Measurements from ENCODE around the gene PARL. TPM values are rescaled to one million over a fixed set of nuclear protein-coding genes. Genes with fewer than 3 reads are reported as not detected.

Gene PARL
- total RNA-seq, 1 experiment from 2014 or later: 69.7 TPM

DNA sequence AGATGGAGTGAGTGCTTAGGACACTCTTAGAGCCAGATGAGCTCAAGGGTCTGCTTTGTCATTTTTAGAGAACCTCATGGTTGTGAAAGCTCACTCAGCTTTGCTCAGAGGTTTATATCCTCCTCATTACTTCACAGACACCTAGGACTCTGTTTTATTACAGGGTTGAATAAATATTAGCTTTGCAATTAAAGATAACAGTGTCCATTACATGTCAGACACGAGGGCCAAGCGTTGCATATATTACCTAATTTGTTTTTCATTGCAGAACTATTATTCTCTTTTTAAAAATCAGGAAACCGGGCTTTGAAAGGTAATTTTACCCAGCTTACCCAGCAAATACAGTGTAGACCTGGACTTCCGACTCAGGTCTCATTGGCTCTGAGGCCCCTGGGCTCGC lies 75.4 kb downstream of the PARL start:
- ChIA-PET RAD21 (ENCODE audit: low non-redundant PET in 1 of 2, low total read pairs in 2 of 2, uncharacterized antibody in 2 of 2, unreplicated experiment in 2 of 2) (no interaction called here), POLR2A (no interaction called here), CTCF (no interaction called here)
- H3K36me3 ChIP-seq (ENCODE audit: control insufficient read depth in 1 of 2, insufficient read depth in 2 of 2, low read length in 2 of 2): peaks cover 38 to 47% of the 10 kb centered on the region in 2 experiments
- no peaks in the 10 kb centered on the region for H3K4me1 ChIP-seq (ENCODE audit: control insufficient read depth in 1 of 2, insufficient read depth in 2 of 2, low read length in 2 of 2)
- no peaks in the 10 kb centered on the region for H3K27me3 ChIP-seq (ENCODE audit: insufficient read depth, low read length)
- H3K9ac ChIP-seq (ENCODE audit: low read length): no peak overlapping the region
- TF ChIP-seq FOSL1 (IDR thresholded peaks at IDR 0.05; ENCODE audit: low read depth): no peak
- TF ChIP-seq, protein P1, sequence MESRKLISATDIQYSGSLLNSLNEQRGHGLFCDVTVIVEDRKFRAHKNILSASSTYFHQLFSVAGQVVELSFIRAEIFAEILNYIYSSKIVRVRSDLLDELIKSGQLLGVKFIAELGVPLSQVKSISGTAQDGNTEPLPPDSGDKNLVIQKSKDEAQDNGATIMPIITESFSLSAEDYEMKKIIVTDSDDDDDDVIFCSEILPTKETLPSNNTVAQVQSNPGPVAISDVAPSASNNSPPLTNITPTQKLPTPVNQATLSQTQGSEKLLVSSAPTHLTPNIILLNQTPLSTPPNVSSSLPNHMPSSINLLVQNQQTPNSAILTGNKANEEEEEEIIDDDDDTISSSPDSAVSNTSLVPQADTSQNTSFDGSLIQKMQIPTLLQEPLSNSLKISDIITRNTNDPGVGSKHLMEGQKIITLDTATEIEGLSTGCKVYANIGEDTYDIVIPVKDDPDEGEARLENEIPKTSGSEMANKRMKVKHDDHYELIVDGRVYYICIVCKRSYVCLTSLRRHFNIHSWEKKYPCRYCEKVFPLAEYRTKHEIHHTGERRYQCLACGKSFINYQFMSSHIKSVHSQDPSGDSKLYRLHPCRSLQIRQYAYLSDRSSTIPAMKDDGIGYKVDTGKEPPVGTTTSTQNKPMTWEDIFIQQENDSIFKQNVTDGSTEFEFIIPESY (IDR thresholded peaks at IDR 0.05; ENCODE audit: extremely low read depth, insufficient replicate concordance, low read length): no peak
- TF ChIP-seq POLR2AphosphoS5 (IDR thresholded peaks at IDR 0.05; ENCODE audit: low read depth, low read length): no peak
- no peak for TF ChIP-seq POLR2A (IDR thresholded peaks at IDR 0.05; ENCODE audit: borderline replicate concordance, extremely low read depth, insufficient read depth, insufficient read length)
- TF ChIP-seq ELF1 (IDR thresholded peaks at IDR 0.05; ENCODE audit: borderline replicate concordance, low read depth): no peak
- no peak for TF ChIP-seq CBX3 (IDR thresholded peaks at IDR 0.05; ENCODE audit: low read depth)
- no peak for TF ChIP-seq TCF7L2 (IDR thresholded peaks at IDR 0.05; ENCODE audit: borderline replicate concordance, extremely low read depth, insufficient read depth, insufficient read length)
- TF ChIP-seq ZNF274 (IDR thresholded peaks at IDR 0.05; ENCODE audit: low read depth, low read length): no peak
- TF ChIP-seq, protein P2, sequence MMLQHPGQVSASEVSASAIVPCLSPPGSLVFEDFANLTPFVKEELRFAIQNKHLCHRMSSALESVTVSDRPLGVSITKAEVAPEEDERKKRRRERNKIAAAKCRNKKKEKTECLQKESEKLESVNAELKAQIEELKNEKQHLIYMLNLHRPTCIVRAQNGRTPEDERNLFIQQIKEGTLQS (IDR thresholded peaks at IDR 0.05): no peak
- TF ChIP-seq SP1 (IDR thresholded peaks at IDR 0.05; ENCODE audit: low read depth): no peak
- TF ChIP-seq, protein P3, sequence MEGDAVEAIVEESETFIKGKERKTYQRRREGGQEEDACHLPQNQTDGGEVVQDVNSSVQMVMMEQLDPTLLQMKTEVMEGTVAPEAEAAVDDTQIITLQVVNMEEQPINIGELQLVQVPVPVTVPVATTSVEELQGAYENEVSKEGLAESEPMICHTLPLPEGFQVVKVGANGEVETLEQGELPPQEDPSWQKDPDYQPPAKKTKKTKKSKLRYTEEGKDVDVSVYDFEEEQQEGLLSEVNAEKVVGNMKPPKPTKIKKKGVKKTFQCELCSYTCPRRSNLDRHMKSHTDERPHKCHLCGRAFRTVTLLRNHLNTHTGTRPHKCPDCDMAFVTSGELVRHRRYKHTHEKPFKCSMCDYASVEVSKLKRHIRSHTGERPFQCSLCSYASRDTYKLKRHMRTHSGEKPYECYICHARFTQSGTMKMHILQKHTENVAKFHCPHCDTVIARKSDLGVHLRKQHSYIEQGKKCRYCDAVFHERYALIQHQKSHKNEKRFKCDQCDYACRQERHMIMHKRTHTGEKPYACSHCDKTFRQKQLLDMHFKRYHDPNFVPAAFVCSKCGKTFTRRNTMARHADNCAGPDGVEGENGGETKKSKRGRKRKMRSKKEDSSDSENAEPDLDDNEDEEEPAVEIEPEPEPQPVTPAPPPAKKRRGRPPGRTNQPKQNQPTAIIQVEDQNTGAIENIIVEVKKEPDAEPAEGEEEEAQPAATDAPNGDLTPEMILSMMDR (IDR thresholded peaks at IDR 0.05 in 2 of 3, conservative IDR thresholded peaks at IDR 0.05 in 1 of 3; ENCODE audit: borderline replicate concordance in 1 of 3, insufficient read depth in 1 of 3, low read depth in 2 of 3, low read length in 2 of 3): no peak
- DNase-seq (ENCODE audit: low read depth, low spot score): no peak
- H4K20me1 ChIP-seq (ENCODE audit: insufficient read depth): no peaks in the 10 kb centered on the region
- BruUV-seq (replicated peaks): no TSS peak
- no peak overlapping the region for H3K4me2 ChIP-seq (ENCODE audit: low read length)
- intact Hi-C loops (cut with micrococcal nuclease): no loop called here
- H2AFZ ChIP-seq (ENCODE audit: low read depth, low read length, poor library complexity, severe bottlenecking): no peak overlapping the region
- no peak overlapping the region for H3K27ac ChIP-seq (ENCODE audit: low read depth, low read length)
- H3K4me3 ChIP-seq (replicated peaks in 1 of 2; ENCODE audit: low read depth in 1 of 2, low read length in 2 of 2): no peak overlapping the region
- H3K9me3 ChIP-seq (ENCODE audit: control insufficient read depth in 1 of 2, insufficient read depth in 1 of 2, low read depth in 1 of 2, low read length in 2 of 2): no peaks in the 10 kb centered on the region
- ATAC-seq: no peak
- H3K9me2 ChIP-seq (ENCODE audit: insufficient read depth): no peaks in the 10 kb centered on the region
- H3K79me2 ChIP-seq (ENCODE audit: insufficient read depth, low read length): no peaks in the 10 kb centered on the region

Measured in HCT116 (cell line).